HL-60 (cell line): ENCODE measurements around the gene PHF14.

Experiments used
- GABPA ChIP-seq: IDR thresholded peaks from 2 replicates; pipeline ENCODE4 v1.6.1; 2012; ENCODE audit warnings: low read depth
- POLR2AphosphoS5 ChIP-seq: IDR thresholded peaks from 2 replicates; pipeline ENCODE4 v1.6.1; 2012; ENCODE audit warnings: low read depth
- SPI1 ChIP-seq: IDR thresholded peaks from 2 replicates; pipeline ENCODE4 v1.6.1; 2012; ENCODE audit warnings: low read depth, mild to moderate bottlenecking, borderline replicate concordance
- TF ChIP-seq, protein P1 (sequence below): IDR thresholded peaks from one replicate; pipeline ENCODE4 v1.5.1; 2011; ENCODE audit warnings: low read length, control low read depth, inconsistent platforms; ENCODE audit not compliant: insufficient read depth
- TF ChIP-seq, protein P2 (sequence below): IDR thresholded peaks from 2 replicates; pipeline ENCODE4 v1.6.1; 2012; ENCODE audit warnings: low read depth; ENCODE audit not compliant: insufficient replicate concordance

DNA sequence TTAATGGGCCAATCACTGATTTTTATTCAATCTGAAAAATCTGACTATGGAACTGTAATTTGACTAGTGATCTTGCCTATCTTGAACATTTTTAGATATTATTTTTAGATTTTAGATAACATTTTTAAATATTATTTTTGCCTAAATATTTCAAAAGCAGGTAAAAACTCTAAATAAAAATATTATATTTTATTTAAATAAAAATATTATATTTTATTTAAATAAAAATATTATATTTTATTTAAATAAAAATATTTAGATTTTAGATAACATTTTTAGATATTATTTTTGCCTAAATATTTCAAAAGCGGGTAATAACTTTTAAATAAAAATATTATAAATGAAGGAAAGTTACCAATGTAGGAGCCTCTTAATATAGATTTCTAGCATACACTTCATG, 187.8 kb downstream of the PHF14 start:
- TF ChIP-seq, protein P1, sequence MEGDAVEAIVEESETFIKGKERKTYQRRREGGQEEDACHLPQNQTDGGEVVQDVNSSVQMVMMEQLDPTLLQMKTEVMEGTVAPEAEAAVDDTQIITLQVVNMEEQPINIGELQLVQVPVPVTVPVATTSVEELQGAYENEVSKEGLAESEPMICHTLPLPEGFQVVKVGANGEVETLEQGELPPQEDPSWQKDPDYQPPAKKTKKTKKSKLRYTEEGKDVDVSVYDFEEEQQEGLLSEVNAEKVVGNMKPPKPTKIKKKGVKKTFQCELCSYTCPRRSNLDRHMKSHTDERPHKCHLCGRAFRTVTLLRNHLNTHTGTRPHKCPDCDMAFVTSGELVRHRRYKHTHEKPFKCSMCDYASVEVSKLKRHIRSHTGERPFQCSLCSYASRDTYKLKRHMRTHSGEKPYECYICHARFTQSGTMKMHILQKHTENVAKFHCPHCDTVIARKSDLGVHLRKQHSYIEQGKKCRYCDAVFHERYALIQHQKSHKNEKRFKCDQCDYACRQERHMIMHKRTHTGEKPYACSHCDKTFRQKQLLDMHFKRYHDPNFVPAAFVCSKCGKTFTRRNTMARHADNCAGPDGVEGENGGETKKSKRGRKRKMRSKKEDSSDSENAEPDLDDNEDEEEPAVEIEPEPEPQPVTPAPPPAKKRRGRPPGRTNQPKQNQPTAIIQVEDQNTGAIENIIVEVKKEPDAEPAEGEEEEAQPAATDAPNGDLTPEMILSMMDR, result no peak
- TF ChIP-seq POLR2AphosphoS5, result no peak
- TF ChIP-seq, protein P2, sequence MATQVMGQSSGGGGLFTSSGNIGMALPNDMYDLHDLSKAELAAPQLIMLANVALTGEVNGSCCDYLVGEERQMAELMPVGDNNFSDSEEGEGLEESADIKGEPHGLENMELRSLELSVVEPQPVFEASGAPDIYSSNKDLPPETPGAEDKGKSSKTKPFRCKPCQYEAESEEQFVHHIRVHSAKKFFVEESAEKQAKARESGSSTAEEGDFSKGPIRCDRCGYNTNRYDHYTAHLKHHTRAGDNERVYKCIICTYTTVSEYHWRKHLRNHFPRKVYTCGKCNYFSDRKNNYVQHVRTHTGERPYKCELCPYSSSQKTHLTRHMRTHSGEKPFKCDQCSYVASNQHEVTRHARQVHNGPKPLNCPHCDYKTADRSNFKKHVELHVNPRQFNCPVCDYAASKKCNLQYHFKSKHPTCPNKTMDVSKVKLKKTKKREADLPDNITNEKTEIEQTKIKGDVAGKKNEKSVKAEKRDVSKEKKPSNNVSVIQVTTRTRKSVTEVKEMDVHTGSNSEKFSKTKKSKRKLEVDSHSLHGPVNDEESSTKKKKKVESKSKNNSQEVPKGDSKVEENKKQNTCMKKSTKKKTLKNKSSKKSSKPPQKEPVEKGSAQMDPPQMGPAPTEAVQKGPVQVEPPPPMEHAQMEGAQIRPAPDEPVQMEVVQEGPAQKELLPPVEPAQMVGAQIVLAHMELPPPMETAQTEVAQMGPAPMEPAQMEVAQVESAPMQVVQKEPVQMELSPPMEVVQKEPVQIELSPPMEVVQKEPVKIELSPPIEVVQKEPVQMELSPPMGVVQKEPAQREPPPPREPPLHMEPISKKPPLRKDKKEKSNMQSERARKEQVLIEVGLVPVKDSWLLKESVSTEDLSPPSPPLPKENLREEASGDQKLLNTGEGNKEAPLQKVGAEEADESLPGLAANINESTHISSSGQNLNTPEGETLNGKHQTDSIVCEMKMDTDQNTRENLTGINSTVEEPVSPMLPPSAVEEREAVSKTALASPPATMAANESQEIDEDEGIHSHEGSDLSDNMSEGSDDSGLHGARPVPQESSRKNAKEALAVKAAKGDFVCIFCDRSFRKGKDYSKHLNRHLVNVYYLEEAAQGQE, result no peak
- no peak for TF ChIP-seq SPI1
- no peak for TF ChIP-seq GABPA
